Adipose tissue (tissue), 3 donors: ENCODE measurements around the gene NIPAL4. TPM values are rescaled to one million over a fixed set of nuclear protein-coding genes. Genes with fewer than 3 reads are reported as not detected.

ENCODE experiments used
- polyA plus RNA-seq, 3 donors: library from polyadenylated mRNA; stranded (reverse); fragments of 200-250 nt; gene quantifications; one replicate each; pipeline ENCODE4 v1.2.3, GENCODE V29; 2013
- donor health status: healthy with polysubstance abuse.
- donor health status: Bipolar disorder and iron deficiency.
- donor health status: healthy.

The NIPAL4 gene
- polyA plus RNA-seq, 3 donors = 0.02 to 0.30 (median 0.11) TPM

Other genes starting within 250 kb of the NIPAL4 start
- gene CYFIP2, start 194.1 kb upstream of the NIPAL4 start, polyA plus RNA-seq = 1 to 10 TPM; 4.4 to 6.8 (median 6.2) TPM
- gene ADAM19, start 115.6 kb downstream of the NIPAL4 start, polyA plus RNA-seq = 1 to 10 TPM in 2 of 3 donors, under 1 TPM in 1; 0.60 to 4.9 (median 2.5) TPM
- gene SOX30, start 192.2 kb downstream of the NIPAL4 start, polyA plus RNA-seq = under 1 TPM in 2 of 3 donors, not detected in 1; 0.03 to 0.07 TPM
- gene C5orf52, start 211.3 kb downstream of the NIPAL4 start, polyA plus RNA-seq = not detected